IPS-15b (cell line): ENCODE data around the gene GFRA1.

ENCODE experiments used
- H3K27me3 ChIP-seq: one replicate; pipeline ENCODE4 v1.6.1; 2013; ENCODE audit warnings: low read length; ENCODE audit not compliant: control insufficient read depth, insufficient read depth
- H3K36me3 ChIP-seq: one replicate; pipeline ENCODE4 v1.6.1; 2013; ENCODE audit warnings: low read length; ENCODE audit not compliant: control insufficient read depth, insufficient read depth
- H3K4me1 ChIP-seq: one replicate; pipeline ENCODE4 v1.6.1; 2013; ENCODE audit warnings: mild to moderate bottlenecking, low read length; ENCODE audit not compliant: control insufficient read depth, insufficient read depth
- H3K4me3 ChIP-seq: one replicate; pipeline ENCODE4 v1.5.1; 2013; ENCODE audit warnings: low read depth, low read length
- H3K9ac ChIP-seq: one replicate; pipeline ENCODE4 v1.6.1; 2013; ENCODE audit warnings: low read depth, mild to moderate bottlenecking, low read length
- H3K9me3 ChIP-seq: one replicate; pipeline ENCODE4 v1.6.1; 2013; ENCODE audit warnings: mild to moderate bottlenecking, low read length; ENCODE audit not compliant: control insufficient read depth, insufficient read depth

Gene GFRA1

GRCh38 chr10:116208956-116209567 is 63.9 kb downstream of the GFRA1 start:
- Histone ChIP-seq H3K36me3 (no peaks in the 10 kb centered on the region), H3K4me1 (no peaks in the 10 kb centered on the region), H3K4me3 (no peak overlapping the region), H3K9ac (no peak overlapping the region), H3K27me3 (no peaks in the 10 kb centered on the region), H3K9me3 (no peaks in the 10 kb centered on the region)

GRCh38 chr10:116207690-116208089 is 65.3 kb downstream of the GFRA1 start:
- Histone ChIP-seq H3K4me1 (no peaks in the 10 kb centered on the region), H3K36me3 (no peaks in the 10 kb centered on the region), H3K9ac (no peak overlapping the region), H3K4me3 (no peak overlapping the region), H3K27me3 (no peaks in the 10 kb centered on the region), H3K9me3 (no peaks in the 10 kb centered on the region)

GRCh38 chr10:116203661-116204060 is 69.3 kb downstream of the GFRA1 start:
- H3K4me3 ChIP-seq, result no peak overlapping the region
- no peaks in the 10 kb centered on the region for H3K9me3 ChIP-seq
- no peak overlapping the region for H3K9ac ChIP-seq
- no peaks in the 10 kb centered on the region for H3K4me1 ChIP-seq
- no peaks in the 10 kb centered on the region for H3K27me3 ChIP-seq
- H3K36me3 ChIP-seq, result no peaks in the 10 kb centered on the region

- Histone ChIP-seq H3K27me3 (no peaks in the 10 kb centered on the region), H3K4me3 (no peak overlapping the region), H3K9ac (no peak overlapping the region), H3K4me1 (no peaks in the 10 kb centered on the region), H3K36me3 (no peaks in the 10 kb centered on the region), H3K9me3 (no peaks in the 10 kb centered on the region)
These were observed 71.2 kb downstream of the GFRA1 start for GRCh38 chr10:116201670-116202430.

- H3K4me1 ChIP-seq, result no peaks in the 10 kb centered on the region
- no peaks in the 10 kb centered on the region for H3K27me3 ChIP-seq
- no peaks in the 10 kb centered on the region for H3K36me3 ChIP-seq
- no peak overlapping the region for H3K9ac ChIP-seq
- H3K9me3 ChIP-seq, result no peaks in the 10 kb centered on the region
- H3K4me3 ChIP-seq, result no peak overlapping the region
These were observed 72.0 kb downstream of the GFRA1 start for GRCh38 chr10:116201011-116201410.

- Histone ChIP-seq H3K4me1 (no peaks in the 10 kb centered on the region), H3K36me3 (no peaks in the 10 kb centered on the region), H3K9ac (no peak overlapping the region), H3K4me3 (no peak overlapping the region), H3K27me3 (no peaks in the 10 kb centered on the region), H3K9me3 (no peaks in the 10 kb centered on the region)
These were observed 74.3 kb downstream of the GFRA1 start for GRCh38 chr10:116198676-116199035.

- Histone ChIP-seq H3K36me3 (no peaks in the 10 kb centered on the region), H3K4me3 (no peak overlapping the region), H3K9me3 (no peaks in the 10 kb centered on the region), H3K9ac (no peak overlapping the region), H3K4me1 (peaks cover 4% of the 10 kb centered on the region), H3K27me3 (no peaks in the 10 kb centered on the region)
These were observed 74.9 kb downstream of the GFRA1 start for GRCh38 chr10:116197946-116198675.

- Histone ChIP-seq H3K9ac (no peak overlapping the region), H3K4me1 (peaks cover 4% of the 10 kb centered on the region), H3K4me3 (no peak overlapping the region), H3K36me3 (no peaks in the 10 kb centered on the region), H3K9me3 (no peaks in the 10 kb centered on the region), H3K27me3 (no peaks in the 10 kb centered on the region)
These were observed 77.4 kb downstream of the GFRA1 start for GRCh38 chr10:116195583-116195982.

- H3K27me3 ChIP-seq, result no peaks in the 10 kb centered on the region
- peaks cover 4% of the 10 kb centered on the region for H3K4me1 ChIP-seq
- H3K9me3 ChIP-seq, result no peaks in the 10 kb centered on the region
- no peak overlapping the region for H3K4me3 ChIP-seq
- no peak overlapping the region for H3K9ac ChIP-seq
- H3K36me3 ChIP-seq, result no peaks in the 10 kb centered on the region
These were observed 78.0 kb downstream of the GFRA1 start for GRCh38 chr10:116195039-116195438.

GRCh38 chr10:116194061-116194460 is 78.9 kb downstream of the GFRA1 start:
- peaks cover 4% of the 10 kb centered on the region for H3K4me1 ChIP-seq
- H3K27me3 ChIP-seq, result no peaks in the 10 kb centered on the region
- no peaks in the 10 kb centered on the region for H3K36me3 ChIP-seq
- H3K4me3 ChIP-seq, result no peak overlapping the region
- H3K9me3 ChIP-seq, result no peaks in the 10 kb centered on the region
- H3K9ac ChIP-seq, result no peak overlapping the region

GRCh38 chr10:116190883-116191282 is 82.1 kb downstream of the GFRA1 start:
- no peaks in the 10 kb centered on the region for H3K9me3 ChIP-seq
- H3K9ac ChIP-seq, result no peak overlapping the region
- H3K4me1 ChIP-seq, result peaks cover 4% of the 10 kb centered on the region
- H3K27me3 ChIP-seq, result no peaks in the 10 kb centered on the region
- no peak overlapping the region for H3K4me3 ChIP-seq
- H3K36me3 ChIP-seq, result no peaks in the 10 kb centered on the region

- Histone ChIP-seq H3K9ac (no peak overlapping the region), H3K4me3 (no peak overlapping the region), H3K9me3 (no peaks in the 10 kb centered on the region), H3K27me3 (no peaks in the 10 kb centered on the region), H3K36me3 (no peaks in the 10 kb centered on the region), H3K4me1 (no peaks in the 10 kb centered on the region)
These were observed 86.7 kb downstream of the GFRA1 start for GRCh38 chr10:116186273-116186672.
